Erythroblast (primary cell): ENCODE data around the gene E2F4.

Experiments used
- GATA1 ChIP-seq: IDR thresholded peaks from 2 replicates; pipeline ENCODE4 v1.6.1; 2011; ENCODE audit warnings: low read depth, mild to moderate bottlenecking, control low read depth, low read length, moderate library complexity
- POLR2A ChIP-seq: IDR thresholded peaks from 2 replicates; pipeline ENCODE4 v1.6.1; 2011; ENCODE audit warnings: mild to moderate bottlenecking, low read length

- TF ChIP-seq POLR2A = no peak
- TF ChIP-seq GATA1 = no peak
Observed at GRCh38 chr16:67164599-67165061, 27.3 kb upstream of the E2F4 start, which contains the start of gene HSF4.
